Measurements from ENCODE around the gene FAR2. TPM values are rescaled to one million over a fixed set of nuclear protein-coding genes. Genes with fewer than 3 reads are reported as not detected.

FAR2 gene
- total RNA-seq, 1 donor from 2014 or later, result 19.5 TPM

- H3K4me1 Mint-ChIP-seq, result no peaks in the 10 kb centered on the region
- Histone ChIP-seq H3K27ac (no peak overlapping the region), H3K9ac (no peak overlapping the region), H3K4me1 (no peaks in the 10 kb centered on the region), H3K27me3 (no peaks in the 10 kb centered on the region), H3K36me3 (no peaks in the 10 kb centered on the region), H3K4me2 (no peak overlapping the region), H3F3A (ENCODE audit: low read depth) (no peaks in the 10 kb centered on the region), H3K79me2 (ENCODE audit: low read depth) (no peaks in the 10 kb centered on the region), H3K4me3 (no peak overlapping the region), H4K20me1 (ENCODE audit: low read depth) (no peaks in the 10 kb centered on the region), H3K9me3 (ENCODE audit: low read depth) (no peaks in the 10 kb centered on the region), H2AFZ (replicated peaks) (no peak overlapping the region)
- H3K4me3 Mint-ChIP-seq, result no peak overlapping the region
- no peak for TF ChIP-seq EZH2phosphoT487 (IDR thresholded peaks at IDR 0.05)
- no peak for TF ChIP-seq CTCF (IDR thresholded peaks at IDR 0.05)
- no peak for TF ChIP-seq EZH2 (IDR thresholded peaks at IDR 0.05)
- no peaks in the 10 kb centered on the region for H3K36me3 Mint-ChIP-seq
- peaks cover 1% of the 10 kb centered on the region for H3K27me3 Mint-ChIP-seq (ENCODE audit: insufficient read depth, low read depth)
- H3K27ac Mint-ChIP-seq, result no peak overlapping the region
- H3K9me3 Mint-ChIP-seq, result peaks cover 3% of the 10 kb centered on the region
- DNase-seq (ENCODE audit: low spot score), result no peak
Measured at GRCh38 chr12:29220632-29221336, 71.7 kb downstream of the FAR2 start.

- Mint-ChIP-seq H3K4me3 (no peak overlapping the region), H3K27ac (no peak overlapping the region), H3K9me3 (peaks cover 3% of the 10 kb centered on the region), H3K27me3 (ENCODE audit: insufficient read depth, low read depth) (no peaks in the 10 kb centered on the region), H3K4me1 (no peaks in the 10 kb centered on the region), H3K36me3 (no peaks in the 10 kb centered on the region)
- H3K9ac ChIP-seq, result no peak overlapping the region
- no peaks in the 10 kb centered on the region for H3K9me3 ChIP-seq (ENCODE audit: low read depth)
- H3K4me3 ChIP-seq, result no peak overlapping the region
- no peak overlapping the region for H3K27ac ChIP-seq
- DNase-seq (ENCODE audit: low spot score), result no peak
- H3K4me1 ChIP-seq, result no peaks in the 10 kb centered on the region
- H2AFZ ChIP-seq (replicated peaks), result no peak overlapping the region
- H3K36me3 ChIP-seq, result no peaks in the 10 kb centered on the region
- TF ChIP-seq EZH2 (IDR thresholded peaks at IDR 0.05), result no peak
- TF ChIP-seq CTCF (IDR thresholded peaks at IDR 0.05), result no peak
- no peak for TF ChIP-seq EZH2phosphoT487 (IDR thresholded peaks at IDR 0.05)
- H3K79me2 ChIP-seq (ENCODE audit: low read depth), result no peaks in the 10 kb centered on the region
- H3K27me3 ChIP-seq, result no peaks in the 10 kb centered on the region
- no peaks in the 10 kb centered on the region for H3F3A ChIP-seq (ENCODE audit: low read depth)
- H4K20me1 ChIP-seq (ENCODE audit: low read depth), result no peaks in the 10 kb centered on the region
- H3K4me2 ChIP-seq, result no peak overlapping the region
Measured at GRCh38 chr12:29222200-29222599, 73.1 kb downstream of the FAR2 start.

- Histone ChIP-seq H3F3A (ENCODE audit: low read depth) (no peaks in the 10 kb centered on the region), H3K4me3 (no peak overlapping the region), H3K4me2 (no peak overlapping the region), H3K27ac (no peak overlapping the region), H3K79me2 (ENCODE audit: low read depth) (no peaks in the 10 kb centered on the region), H3K9ac (no peak overlapping the region), H3K4me1 (no peaks in the 10 kb centered on the region), H3K27me3 (no peaks in the 10 kb centered on the region), H3K9me3 (ENCODE audit: low read depth) (no peaks in the 10 kb centered on the region), H2AFZ (replicated peaks) (no peak overlapping the region), H4K20me1 (ENCODE audit: low read depth) (no peaks in the 10 kb centered on the region), H3K36me3 (no peaks in the 10 kb centered on the region)
- no peak for TF ChIP-seq CTCF (IDR thresholded peaks at IDR 0.05)
- TF ChIP-seq EZH2 (IDR thresholded peaks at IDR 0.05), result no peak
- no peak for TF ChIP-seq EZH2phosphoT487 (IDR thresholded peaks at IDR 0.05)
- no peak for DNase-seq (ENCODE audit: low spot score)
- H3K27me3 Mint-ChIP-seq (ENCODE audit: insufficient read depth, low read depth), result no peaks in the 10 kb centered on the region
- H3K27ac Mint-ChIP-seq, result no peak overlapping the region
- no peak overlapping the region for H3K4me3 Mint-ChIP-seq
- no peaks in the 10 kb centered on the region for H3K4me1 Mint-ChIP-seq
- H3K9me3 Mint-ChIP-seq, result peaks cover 3% of the 10 kb centered on the region
- no peaks in the 10 kb centered on the region for H3K36me3 Mint-ChIP-seq
Measured at GRCh38 chr12:29223426-29223825, 74.3 kb downstream of the FAR2 start.

All from neural progenitor cell (in vitro differentiated cells).